Ishikawa (cell line): ENCODE results near the gene WEE2.

Source experiments
- CEBPB ChIP-seq: IDR thresholded peaks from 2 replicates; pipeline ENCODE4 v1.6.1; 2012
- CREB1 ChIP-seq: IDR thresholded peaks from 2 replicates; pipeline ENCODE4 v1.6.1; 2012; ENCODE audit warnings: low read depth
- EGR1 ChIP-seq: IDR thresholded peaks from 2 replicates; pipeline ENCODE4 v1.6.1; 2012
- EP300 ChIP-seq: IDR thresholded peaks from 2 replicates; pipeline ENCODE4 v1.6.1; 2012; ENCODE audit warnings: borderline replicate concordance
- FOXM1 ChIP-seq: IDR thresholded peaks from 2 replicates; pipeline ENCODE4 v1.6.1; 2012; ENCODE audit warnings: low read depth, borderline replicate concordance
- MAX ChIP-seq: IDR thresholded peaks from 2 replicates; pipeline ENCODE4 v1.6.1; 2012
- NFIC ChIP-seq: IDR thresholded peaks from 2 replicates; pipeline ENCODE4 v1.6.1; 2012
- RAD21 ChIP-seq: IDR thresholded peaks from 2 replicates; pipeline ENCODE4 v1.6.1; 2012; ENCODE audit warnings: low read depth
- REST ChIP-seq: IDR thresholded peaks from 2 replicates; pipeline ENCODE4 v1.6.1; 2012; ENCODE audit warnings: low read depth, mild to moderate bottlenecking
- TAF1 ChIP-seq: IDR thresholded peaks from 2 replicates; pipeline ENCODE4 v1.6.1; 2012; ENCODE audit warnings: low read depth, mild to moderate bottlenecking
- TCF12 ChIP-seq: IDR thresholded peaks from 2 replicates; pipeline ENCODE4 v1.6.1; 2012; ENCODE audit warnings: low read depth
- TEAD4 ChIP-seq: IDR thresholded peaks from 2 replicates; pipeline ENCODE4 v1.6.1; 2012
- USF1 ChIP-seq: IDR thresholded peaks from 2 replicates; pipeline ENCODE4 v1.6.1; 2012
- YY1 ChIP-seq: IDR thresholded peaks from 2 replicates; pipeline ENCODE4 v1.6.1; 2012; ENCODE audit warnings: low read depth

GRCh38 chr7:141686074-141686473 is 22.1 kb upstream of the WEE2 start:
- TF ChIP-seq RAD21 (no peak), MAX (no peak), FOXM1 (no peak), TAF1 (no peak), USF1 (no peak), EP300 (no peak), REST (no peak), TEAD4 (no peak), TCF12 (no peak), CEBPB (no peak), YY1 (no peak), CREB1 (no peak), EGR1 (no peak), NFIC (no peak)
